Measurements from ENCODE around the gene MMD.
"Not testable (repeated sequence)": the region's sequence is repeated elsewhere in the genome, so short reads cannot be mapped to it uniquely, and the experiment has no call there.

Gene MMD

DNA sequence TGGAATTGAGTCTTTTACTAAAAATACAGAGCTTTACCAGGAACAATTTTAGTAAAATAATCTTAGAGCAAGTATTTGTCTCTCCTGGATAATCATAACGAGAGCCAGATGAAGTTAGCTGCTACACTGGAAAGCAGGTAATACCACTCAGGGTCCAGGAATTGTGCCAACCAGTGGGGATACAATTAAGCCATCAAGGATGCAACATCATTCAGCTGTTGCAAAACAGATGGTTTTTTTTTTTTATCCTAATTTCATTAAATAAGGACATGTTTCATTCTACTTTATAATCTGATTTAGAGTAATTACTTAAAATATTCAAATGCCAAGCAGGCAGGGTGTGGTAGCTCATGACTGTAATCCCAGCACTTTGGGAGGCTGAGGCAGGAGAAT, 10.2 kb downstream of the MMD start:
- H3K4me3 ChIP-seq (ENCODE audit: low read length), result no peak overlapping the region
- TF ChIP-seq, protein P1, sequence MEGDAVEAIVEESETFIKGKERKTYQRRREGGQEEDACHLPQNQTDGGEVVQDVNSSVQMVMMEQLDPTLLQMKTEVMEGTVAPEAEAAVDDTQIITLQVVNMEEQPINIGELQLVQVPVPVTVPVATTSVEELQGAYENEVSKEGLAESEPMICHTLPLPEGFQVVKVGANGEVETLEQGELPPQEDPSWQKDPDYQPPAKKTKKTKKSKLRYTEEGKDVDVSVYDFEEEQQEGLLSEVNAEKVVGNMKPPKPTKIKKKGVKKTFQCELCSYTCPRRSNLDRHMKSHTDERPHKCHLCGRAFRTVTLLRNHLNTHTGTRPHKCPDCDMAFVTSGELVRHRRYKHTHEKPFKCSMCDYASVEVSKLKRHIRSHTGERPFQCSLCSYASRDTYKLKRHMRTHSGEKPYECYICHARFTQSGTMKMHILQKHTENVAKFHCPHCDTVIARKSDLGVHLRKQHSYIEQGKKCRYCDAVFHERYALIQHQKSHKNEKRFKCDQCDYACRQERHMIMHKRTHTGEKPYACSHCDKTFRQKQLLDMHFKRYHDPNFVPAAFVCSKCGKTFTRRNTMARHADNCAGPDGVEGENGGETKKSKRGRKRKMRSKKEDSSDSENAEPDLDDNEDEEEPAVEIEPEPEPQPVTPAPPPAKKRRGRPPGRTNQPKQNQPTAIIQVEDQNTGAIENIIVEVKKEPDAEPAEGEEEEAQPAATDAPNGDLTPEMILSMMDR (conservative IDR thresholded peaks at IDR 0.05; ENCODE audit: low read depth, low read length), result no peak
- no peak for DNase-seq (ENCODE audit: low read depth)

GRCh38 chr17:55410722-55411462, 10.7 kb downstream of the MMD start:
- no peak overlapping the region for H3K4me3 ChIP-seq (ENCODE audit: low read length)
- TF ChIP-seq, protein P1 (conservative IDR thresholded peaks at IDR 0.05; ENCODE audit: low read depth, low read length), result no peak
- DNase-seq (ENCODE audit: low read depth), result no peak

- TF ChIP-seq, protein P1 (conservative IDR thresholded peaks at IDR 0.05; ENCODE audit: low read depth, low read length), result no peak
Observed at GRCh38 chr17:55409030-55409800, 12.4 kb downstream of the MMD start.

DNA sequence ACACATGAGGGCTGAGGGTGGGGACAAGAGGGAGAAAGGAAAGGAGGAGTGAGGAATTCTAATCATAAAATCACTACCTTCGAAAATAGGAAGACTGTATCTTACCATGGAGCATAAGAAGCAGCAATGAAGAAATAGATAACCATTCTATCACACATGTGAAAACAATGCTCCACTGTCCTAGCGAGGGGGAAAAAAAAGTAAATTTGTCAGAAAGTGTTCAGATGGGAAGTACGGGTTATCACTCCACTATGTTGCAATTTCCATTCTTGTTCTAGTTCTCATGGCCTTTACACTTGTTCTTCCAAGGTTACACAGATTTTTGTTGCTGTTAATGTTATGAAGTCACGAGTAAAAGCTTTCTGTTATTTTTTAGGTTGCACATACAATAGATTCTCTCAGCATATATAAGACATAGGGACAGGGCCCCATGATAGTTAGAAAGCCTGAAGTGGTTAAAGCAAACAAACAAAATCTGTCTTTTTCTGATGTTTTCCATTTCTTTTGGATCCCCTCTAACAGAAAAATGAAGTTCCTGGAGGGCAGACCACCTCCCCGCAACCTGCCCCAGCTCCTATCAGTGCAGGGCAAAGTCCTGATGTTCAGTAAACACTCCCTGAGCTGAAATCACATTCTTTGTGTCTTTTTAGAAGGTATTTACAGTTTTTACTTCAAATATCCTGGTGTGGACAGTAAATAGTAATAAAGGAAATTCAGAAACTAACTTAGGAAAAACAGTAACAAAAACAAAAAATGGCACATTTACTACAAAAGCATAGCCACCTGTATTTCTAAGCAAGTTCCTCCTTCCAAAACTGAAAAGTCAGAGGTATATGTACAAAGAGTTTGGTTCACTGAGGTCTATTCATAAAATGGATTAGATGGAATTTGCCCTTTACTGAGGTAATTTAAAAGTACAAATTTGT, 13.7 kb downstream of the MMD start:
- TF ChIP-seq, protein P1 (conservative IDR thresholded peaks at IDR 0.05; ENCODE audit: low read depth, low read length), result no peak
- no peak overlapping the region for H3K4me3 ChIP-seq (ENCODE audit: low read length)
- DNase-seq (ENCODE audit: low read depth), result no peak

More at GRCh38 chr17:55409030-55409800, 12.4 kb downstream of the MMD start:
- no peak overlapping the region for H3K4me3 ChIP-seq (ENCODE audit: low read length)
- DNase-seq (ENCODE audit: low read depth), result no peak

GRCh38 chr17:55405600-55405999, 16.0 kb downstream of the MMD start:
- DNase-seq (ENCODE audit: low read depth), result no peak
- no peak overlapping the region for H3K4me3 ChIP-seq (ENCODE audit: low read length)
- TF ChIP-seq, protein P1 (conservative IDR thresholded peaks at IDR 0.05; ENCODE audit: low read depth, low read length), result no peak

DNA sequence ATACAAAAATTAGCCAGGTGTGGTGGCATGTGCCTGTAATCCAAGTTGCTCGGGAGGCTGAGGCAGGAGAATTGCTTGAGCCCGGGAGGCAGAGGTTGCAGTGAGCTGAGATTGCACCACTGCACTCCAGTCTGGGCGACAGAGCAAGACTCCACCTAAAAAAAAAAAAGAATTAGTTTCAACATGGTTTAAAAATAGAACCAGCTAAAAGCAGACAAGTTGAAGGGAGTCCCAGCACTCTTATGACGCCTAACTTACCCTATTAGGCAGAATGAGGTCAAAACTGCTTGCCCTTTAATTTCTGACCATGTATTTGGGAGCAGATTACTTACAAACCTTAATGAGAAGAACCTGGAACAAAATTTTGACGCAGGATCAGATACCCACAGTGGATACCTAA, 17.4 kb downstream of the MMD start:
- not testable (repeated sequence) for H3K4me3 ChIP-seq (ENCODE audit: low read length); DNase-seq (ENCODE audit: low read depth)

DNA sequence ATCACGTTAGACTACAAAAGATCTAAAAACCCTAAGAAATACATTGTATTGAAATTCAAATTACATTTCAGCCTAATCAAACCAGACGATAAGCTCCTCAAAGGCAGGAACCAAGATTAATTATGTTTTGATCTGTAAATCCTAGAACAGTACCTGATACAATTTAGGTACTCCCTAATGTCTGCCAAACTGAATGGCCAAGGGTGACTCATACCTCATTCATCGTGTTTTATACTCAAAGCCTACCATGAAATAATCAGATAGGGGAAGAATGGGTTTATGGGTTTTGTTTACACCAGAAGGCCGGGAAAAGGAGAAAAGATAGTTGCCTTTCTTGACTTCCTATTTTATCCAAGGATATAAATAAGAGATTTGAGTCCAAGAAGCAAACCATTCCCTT, 19.3 kb downstream of the MMD start:
- TF ChIP-seq, protein P1 (conservative IDR thresholded peaks at IDR 0.05; ENCODE audit: low read depth, low read length), result no peak
- DNase-seq (ENCODE audit: low read depth), result no peak

More for the DNA sequence above, 19.3 kb downstream of the MMD start:
- H3K4me3 ChIP-seq (ENCODE audit: low read length), result no peak overlapping the region

Measured in retinal pigment epithelial cell (primary cell).